CD4-positive, alpha-beta T cell treated with Interleukin-12 subunit alpha and Interleukin-12 subunit beta, for 1 hour (primary cell): Measurements from ENCODE around the gene SLC38A10.

ENCODE experiments used
- DNase-seq: peaks from one replicate; pipeline ENCODE4 v3.0.0-alpha.2; 2020

SLC38A10 gene

GRCh38 chr17:81222906-81223761 lies 72.0 kb downstream of the SLC38A10 start, which contains the start of gene CEP131:
Gene CEP131 (minus strand): TSS chr17:81222965. CDS start chr17:81220056, 2,909 bp downstream.
- DNase-seq: peak; percentile 99

GRCh38 chr17:81222620-81222905 lies 72.5 kb downstream of the SLC38A10 start:
- no peak for DNase-seq

- DNase-seq: no peak
Observed at GRCh38 chr17:81221842-81222619, 73.1 kb downstream of the SLC38A10 start.

GRCh38 chr17:81221371-81221841 lies 73.7 kb downstream of the SLC38A10 start:
- DNase-seq: no peak

GRCh38 chr17:81219476-81220180 lies 75.5 kb downstream of the SLC38A10 start:
- no peak for DNase-seq

GRCh38 chr17:81218991-81219390 lies 76.1 kb downstream of the SLC38A10 start:
- DNase-seq: no peak

GRCh38 chr17:81218459-81218858 lies 76.6 kb downstream of the SLC38A10 start:
- DNase-seq: no peak

GRCh38 chr17:81217491-81217890 lies 77.6 kb downstream of the SLC38A10 start:
- DNase-seq: no peak

GRCh38 chr17:81213978-81214377 lies 81.1 kb downstream of the SLC38A10 start:
- DNase-seq: no peak

- DNase-seq: no peak
Observed at GRCh38 chr17:81212365-81212764, 82.7 kb downstream of the SLC38A10 start.

- no peak for DNase-seq
Observed at GRCh38 chr17:81210868-81211267, 84.2 kb downstream of the SLC38A10 start.

- no peak for DNase-seq
Observed at GRCh38 chr17:81210466-81210865, 84.6 kb downstream of the SLC38A10 start.

- no peak for DNase-seq
Observed at GRCh38 chr17:81209141-81209540, 86.0 kb downstream of the SLC38A10 start.

- DNase-seq: no peak
Observed at GRCh38 chr17:81208651-81209050, 86.5 kb downstream of the SLC38A10 start.

GRCh38 chr17:81207610-81208581 lies 87.2 kb downstream of the SLC38A10 start:
- DNase-seq: no peak

GRCh38 chr17:81206657-81207056 lies 88.5 kb downstream of the SLC38A10 start:
- DNase-seq: no peak

GRCh38 chr17:81206166-81206565 lies 88.9 kb downstream of the SLC38A10 start:
- DNase-seq: no peak

GRCh38 chr17:81204578-81204977 lies 90.5 kb downstream of the SLC38A10 start:
- no peak for DNase-seq

GRCh38 chr17:81203136-81203535 lies 92.0 kb downstream of the SLC38A10 start:
- no peak for DNase-seq

GRCh38 chr17:81202318-81202717 lies 92.8 kb downstream of the SLC38A10 start:
- DNase-seq: no peak

- DNase-seq: peak; percentile 24
Observed at GRCh38 chr17:81200695-81201580, 94.2 kb downstream of the SLC38A10 start.
